HCT116 (cell line): ENCODE measurements around the gene MLX. TPM values are rescaled to one million over a fixed set of nuclear protein-coding genes. Genes with fewer than 3 reads are reported as not detected.

Source experiments
- ATAC-seq: fragments of 200-7000 bp; cut with Tn5 transposase; 2 replicates; pipeline ENCODE4 v1.9.1; 2020; ENCODE audit warnings: mild to moderate bottlenecking, moderate library complexity
- BruUV-seq: library from RNA; stranded (reverse); fragments of 400-500 nt; replicated peaks from 2 replicates; lab custom pipeline; 2021; lab: Mats Ljungman, UMichigan
- CTCF ChIA-PET: fragments of 300-600 bp; sonication (Branson Sonifier 250); formaldehyde crosslinking; loops from one replicate; lab custom pipeline; 2021; ENCODE audit warnings: antibody characterized with exemption; lab: Charles Lee
- POLR2A ChIA-PET: fragments of 300-600, 350-600 bp; sonication (Branson Sonifier 250); formaldehyde crosslinking; loops from one replicate; lab custom pipeline; 2021; ENCODE audit warnings: antibody characterized with exemption; lab: Charles Lee
- RAD21 ChIA-PET, 2 experiments: fragments of 300-600 bp; sonication (Branson Sonifier 250); formaldehyde crosslinking; loops; one replicate each; lab custom pipeline; 2023; ENCODE audit warnings: low total read pairs in 2 of 2; ENCODE audit not compliant: uncharacterized antibody in 2 of 2, unreplicated experiment in 2 of 2, low non-redundant PET in 1 of 2; lab: Charles Lee
- DNase-seq: peaks from one replicate; pipeline ENCODE4 v3.0.0-alpha.2; 2010; ENCODE audit warnings: low read depth, low spot score
- H2AFZ ChIP-seq: fragments of 200-600 bp; shearing (Covaris generic), sonication (generic); 2 replicates; pipeline ENCODE4 v1.6.1; 2017; ENCODE audit warnings: low read depth, mixed run types, mixed read lengths, antibody characterized with exemption, low read length; ENCODE audit not compliant: poor library complexity, severe bottlenecking
- H3K27ac ChIP-seq: 2 replicates; pipeline ENCODE4 v1.5.1; 2012; ENCODE audit warnings: low read depth, low read length
- H3K27me3 ChIP-seq: fragments of 200-600 bp; sonication (generic); 2 replicates; pipeline ENCODE4 v1.6.1; 2016; ENCODE audit warnings: mixed run types, low read length, mixed read lengths; ENCODE audit not compliant: insufficient read depth
- H3K36me3 ChIP-seq, 2 experiments: fragments of 200-500 bp in 1 of 2; fragments of 200-600 bp in 1 of 2; sonication (Bioruptor generic) in 1 of 2; sonication (generic) in 1 of 2; 2 replicates each; pipeline versions ENCODE4 v1.5.1 to v1.6.1; 2014 to 2016; ENCODE audit warnings: low read length in 2 of 2, inconsistent platforms in 1 of 2, mixed read lengths in 1 of 2, mixed run types in 1 of 2; ENCODE audit not compliant: insufficient read depth in 2 of 2, control insufficient read depth in 1 of 2
- H3K4me1 ChIP-seq, 2 experiments: fragments of 200-600 bp in 1 of 2; sonication (generic) in 1 of 2; 2 replicates each; pipeline versions ENCODE4 v1.5.1 to v1.6.1; 2012 to 2017; ENCODE audit warnings: low read length in 2 of 2, inconsistent platforms in 1 of 2, mild to moderate bottlenecking in 1 of 2, mixed read lengths in 1 of 2, mixed run types in 1 of 2, moderate library complexity in 1 of 2; ENCODE audit not compliant: insufficient read depth in 2 of 2, control insufficient read depth in 1 of 2
- H3K4me2 ChIP-seq: fragments of 200-600 bp; sonication (generic); 2 replicates; pipeline ENCODE4 v1.6.1; 2017; ENCODE audit warnings: mixed run types, low read length, mixed read lengths
- H3K4me3 ChIP-seq, 2 experiments: fragments of 200-600 bp in 1 of 2; sonication (generic) in 1 of 2; replicated peaks in 1 of 2; 2 replicates each; pipeline ENCODE4 v1.5.1; 2011 to 2016; ENCODE audit warnings: low read length in 2 of 2, control low read depth in 1 of 2, low read depth in 1 of 2, mild to moderate bottlenecking in 1 of 2, mixed read lengths in 1 of 2, mixed run types in 1 of 2
- H3K79me2 ChIP-seq: fragments of 200-600 bp; sonication (generic); 2 replicates; pipeline ENCODE4 v1.6.1; 2017; ENCODE audit warnings: mild to moderate bottlenecking, mixed run types, low read length, moderate library complexity, mixed read lengths; ENCODE audit not compliant: insufficient read depth
- H3K9ac ChIP-seq: fragments of 200-600 bp; sonication (generic); 2 replicates; pipeline ENCODE4 v1.6.1; 2016; ENCODE audit warnings: low read length, mixed read lengths
- H3K9me2 ChIP-seq: fragments of 200-600 bp; sonication (generic), shearing (Covaris generic); 2 replicates; pipeline ENCODE4 v1.6.1; 2017; ENCODE audit warnings: mixed run types, mild to moderate bottlenecking, moderate library complexity; ENCODE audit not compliant: insufficient read depth
- H3K9me3 ChIP-seq, 2 experiments: fragments of 200-500 bp in 1 of 2; fragments of 200-600 bp in 1 of 2; sonication (Bioruptor generic) in 1 of 2; sonication (generic) in 1 of 2; 2 replicates each; pipeline ENCODE4 v1.6.1; 2014 to 2017; ENCODE audit warnings: low read length in 2 of 2, mixed read lengths in 2 of 2, inconsistent platforms in 1 of 2, low read depth in 1 of 2, mild to moderate bottlenecking in 1 of 2, mixed run types in 1 of 2, moderate library complexity in 1 of 2; ENCODE audit not compliant: control insufficient read depth in 1 of 2, insufficient read depth in 1 of 2
- H4K20me1 ChIP-seq: fragments of 200-600 bp; sonication (generic), shearing (Covaris generic); 2 replicates; pipeline ENCODE4 v1.6.1; 2017; ENCODE audit warnings: mixed run types, mild to moderate bottlenecking, moderate library complexity; ENCODE audit not compliant: insufficient read depth
- CBX3 ChIP-seq: IDR thresholded peaks from 2 replicates; pipeline ENCODE4 v1.6.1; 2012; ENCODE audit warnings: low read depth
- EZH2phosphoT487 ChIP-seq: fragments of 200-600 bp; IDR thresholded peaks from 2 replicates; pipeline ENCODE4 v1.6.1; 2018; ENCODE audit warnings: antibody characterized with exemption, borderline replicate concordance
- MAX ChIP-seq: IDR thresholded peaks from 2 replicates; pipeline ENCODE4 v1.6.1; 2012
- POLR2AphosphoS5 ChIP-seq: IDR thresholded peaks from 2 replicates; pipeline ENCODE4 v1.6.1; 2011; ENCODE audit warnings: mild to moderate bottlenecking, low read depth, low read length, moderate library complexity
- RAD21 ChIP-seq: IDR thresholded peaks from 2 replicates; pipeline ENCODE4 v1.6.1; 2012; ENCODE audit warnings: low read depth, mild to moderate bottlenecking
- SP1 ChIP-seq: IDR thresholded peaks from 2 replicates; pipeline ENCODE4 v1.6.1; 2012; ENCODE audit warnings: low read depth
- intact Hi-C: fragments of 100-400 bp; cut with micrococcal nuclease; formaldehyde crosslinking; loops from 2 replicates; pipeline ENCODE4 v1.10.0; 2022
- total RNA-seq: library from RNA; stranded (reverse); gene quantifications from one replicate; pipeline ENCODE4 v1.2.1, GENCODE V29; 2021; ENCODE audit not compliant: unreplicated experiment
- TF ChIP-seq, protein P1 (sequence below), 3 experiments: fragments of 200-600 bp in 1 of 3; sonication (generic) in 1 of 3; IDR thresholded peaks in 2 of 3; conservative IDR thresholded peaks in 1 of 3; 2 replicates each; pipeline ENCODE4 v1.5.1; 2012 to 2017; ENCODE audit warnings: low read depth in 2 of 3, low read length in 2 of 3, antibody characterized with exemption in 1 of 3, borderline replicate concordance in 1 of 3, control low read depth in 1 of 3, mild to moderate bottlenecking in 1 of 3, mixed read lengths in 1 of 3, mixed run types in 1 of 3, moderate library complexity in 1 of 3; ENCODE audit not compliant: insufficient read depth in 1 of 3

The MLX gene
- total RNA-seq, 1 experiment from 2014 or later: 47.9 TPM

- peaks cover 17 to 32% of the 10 kb centered on the region in 2 experiments; a peak in 3 of 4 replicates for H3K36me3 ChIP-seq
- H3K9ac ChIP-seq: peak overlapping the region; percentile 99
- peak; percentile 74 for DNase-seq
- RAD21 ChIA-PET: interaction anchor here (0.8 to 2.6 kb wide), 11 partner anchors 31 to 246 kb away, joined by 3 to 25 read pairs (median 6); partner anchors contain the start of genes CCR10 (in 2 of the 2), PLEKHH3 (in 2 of the 2), BECN1 (in 1 of the 2) and RETREG3 (in 1 of the 2)
- no TSS peak for BruUV-seq
- H2AFZ ChIP-seq: no peak overlapping the region
- no peaks in the 10 kb centered on the region for H3K9me3 ChIP-seq
- peak overlapping the region; percentile 94 for H3K4me2 ChIP-seq
- intact Hi-C loops: loop anchor here (1.0 kb wide), 4 partner anchors 101 to 359 kb away; partner anchors contain the start of gene BECN1
- no peaks in the 10 kb centered on the region for H3K27me3 ChIP-seq
- TF ChIP-seq EZH2phosphoT487: no peak
- peak; percentile 90 for TF ChIP-seq RAD21
- peak; percentile 75 for TF ChIP-seq POLR2AphosphoS5
- no peak for TF ChIP-seq SP1
- TF ChIP-seq, protein P1, sequence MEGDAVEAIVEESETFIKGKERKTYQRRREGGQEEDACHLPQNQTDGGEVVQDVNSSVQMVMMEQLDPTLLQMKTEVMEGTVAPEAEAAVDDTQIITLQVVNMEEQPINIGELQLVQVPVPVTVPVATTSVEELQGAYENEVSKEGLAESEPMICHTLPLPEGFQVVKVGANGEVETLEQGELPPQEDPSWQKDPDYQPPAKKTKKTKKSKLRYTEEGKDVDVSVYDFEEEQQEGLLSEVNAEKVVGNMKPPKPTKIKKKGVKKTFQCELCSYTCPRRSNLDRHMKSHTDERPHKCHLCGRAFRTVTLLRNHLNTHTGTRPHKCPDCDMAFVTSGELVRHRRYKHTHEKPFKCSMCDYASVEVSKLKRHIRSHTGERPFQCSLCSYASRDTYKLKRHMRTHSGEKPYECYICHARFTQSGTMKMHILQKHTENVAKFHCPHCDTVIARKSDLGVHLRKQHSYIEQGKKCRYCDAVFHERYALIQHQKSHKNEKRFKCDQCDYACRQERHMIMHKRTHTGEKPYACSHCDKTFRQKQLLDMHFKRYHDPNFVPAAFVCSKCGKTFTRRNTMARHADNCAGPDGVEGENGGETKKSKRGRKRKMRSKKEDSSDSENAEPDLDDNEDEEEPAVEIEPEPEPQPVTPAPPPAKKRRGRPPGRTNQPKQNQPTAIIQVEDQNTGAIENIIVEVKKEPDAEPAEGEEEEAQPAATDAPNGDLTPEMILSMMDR (IDR thresholded peaks at IDR 0.05 in 2 of 3, conservative IDR thresholded peaks at IDR 0.05 in 1 of 3; ENCODE audit: borderline replicate concordance in 1 of 3, insufficient read depth in 1 of 3, low read depth in 2 of 3, low read length in 2 of 3): peak; percentile 80 to 90 (median 88)
- no peak for TF ChIP-seq CBX3
- no peak; the same call in 1 of the 2 replicates for TF ChIP-seq MAX
- H3K4me3 ChIP-seq: peak overlapping the region; percentile 72 to 99
- CTCF ChIA-PET: interaction anchor here (0.7 to 4.4 kb wide), 34 partner anchors 9 to 419 kb away, joined by 3 to 136 read pairs (median 4); partner anchors contain the start of genes BECN1, CNTD1, CNTNAP1 and COA3
- peak overlapping the region; percentile 95 for H3K27ac ChIP-seq
- POLR2A ChIA-PET: interaction anchor here (0.8 to 2.0 kb wide), 15 partner anchors 9 to 195 kb away, joined by 3 to 13 read pairs (median 3); partner anchors contain the start of genes CCR10, MLX, RETREG3 and TUBG1
- peaks cover 10 to 15% of the 10 kb centered on the region in 2 experiments for H3K4me1 ChIP-seq
- peak; percentile 74 for ATAC-seq
- H4K20me1 ChIP-seq: no peaks in the 10 kb centered on the region
- no peaks in the 10 kb centered on the region for H3K9me2 ChIP-seq
- peaks cover 46% of the 10 kb centered on the region for H3K79me2 ChIP-seq
These were observed 11.5 kb downstream of the MLX start for GRCh38 chr17:42578282-42578869.
